Activated naive CD8-positive, alpha-beta T cell treated with anti-CD3 and anti-CD28 coated beads, Interleukin-2, amount 50 U/mL, for 24 hours (primary cell): Measurements from ENCODE around the gene AHSP.
"Not testable (repeated sequence)": the region's sequence is repeated elsewhere in the genome, so short reads cannot be mapped to it uniquely, and the experiment has no call there.

ENCODE experiments used
- ATAC-seq: fragments of 150-1000 bp; cut with Tn5 transposase; one replicate; pipeline ENCODE4 v1.10.0; 2021
- DNase-seq: peaks from one replicate; pipeline ENCODE4 v3.0.0; 2021
- H3K27ac Mint-ChIP-seq: one replicate; pipeline ENCODE4 v1.8.0; 2021; ENCODE audit warnings: mild to moderate bottlenecking, mixed read lengths
- H3K27me3 Mint-ChIP-seq: one replicate; pipeline ENCODE4 v1.8.0; 2021; ENCODE audit warnings: mixed read lengths
- H3K36me3 Mint-ChIP-seq: one replicate; pipeline ENCODE4 v1.8.0; 2021; ENCODE audit warnings: low read depth, mixed read lengths
- H3K4me1 Mint-ChIP-seq: one replicate; pipeline ENCODE4 v1.8.0; 2021; ENCODE audit warnings: mixed read lengths
- H3K4me3 Mint-ChIP-seq: one replicate; pipeline ENCODE4 v1.8.0; 2021; ENCODE audit warnings: mild to moderate bottlenecking, moderate library complexity, mixed read lengths
- H3K9me3 Mint-ChIP-seq: one replicate; pipeline ENCODE4 v1.8.0; 2021; ENCODE audit warnings: mixed read lengths

AHSP gene

DNA sequence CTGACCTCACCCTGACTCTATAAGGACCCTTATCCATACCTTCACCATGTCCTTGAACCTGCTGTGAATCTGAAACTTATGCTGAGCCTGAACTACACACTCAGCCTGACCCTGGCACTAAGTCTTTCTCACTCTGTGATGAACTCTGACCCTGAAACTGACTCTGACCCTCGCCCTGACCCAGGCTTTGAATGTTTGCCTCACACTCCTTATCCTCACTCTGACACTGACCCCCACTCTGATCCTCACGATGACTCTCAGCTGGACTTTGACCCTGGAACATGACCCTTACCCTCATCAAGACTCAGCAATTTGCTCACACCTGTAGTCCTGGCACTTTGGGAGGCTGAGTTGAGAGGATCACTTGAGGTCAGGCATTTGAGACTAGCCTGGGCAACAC lies 4.4 kb downstream of the AHSP start:
- Mint-ChIP-seq H3K4me3 (no peak overlapping the region), H3K9me3 (no peaks in the 10 kb centered on the region), H3K4me1 (peaks cover 19% of the 10 kb centered on the region), H3K27me3 (peaks cover 46% of the 10 kb centered on the region), H3K36me3 (no peaks in the 10 kb centered on the region), H3K27ac (no peak overlapping the region)
- DNase-seq (no peak), ATAC-seq (no peak)

DNA sequence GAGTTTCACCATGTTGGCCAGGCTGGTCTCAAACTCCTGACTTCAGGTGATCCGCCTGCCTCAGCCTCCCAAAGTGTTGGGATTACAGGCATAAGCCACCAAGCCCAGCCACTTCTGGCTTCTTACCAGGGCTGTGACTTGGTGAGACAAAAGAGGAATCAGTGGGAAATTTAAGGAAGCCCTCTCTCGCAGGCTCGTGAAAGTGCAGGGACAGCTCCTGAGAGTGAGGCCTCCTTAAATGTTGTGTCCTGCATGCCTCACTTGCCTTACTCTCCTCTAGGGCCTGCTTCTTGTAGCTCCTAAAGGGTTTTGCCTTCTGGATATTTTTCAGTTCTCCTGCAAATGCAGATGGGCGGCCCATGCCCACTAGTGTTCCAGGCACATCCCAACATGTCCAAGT lies 5.2 kb downstream of the AHSP start:
- DNase-seq, result no peak
- Mint-ChIP-seq H3K4me1 (peaks cover 17% of the 10 kb centered on the region), H3K36me3 (no peaks in the 10 kb centered on the region), H3K4me3 (no peak overlapping the region), H3K27me3 (peaks cover 45% of the 10 kb centered on the region), H3K27ac (no peak overlapping the region), H3K9me3 (no peaks in the 10 kb centered on the region)
- ATAC-seq, result no peak

- Mint-ChIP-seq H3K4me3 (no peak overlapping the region), H3K36me3 (peaks cover 8% of the 10 kb centered on the region), H3K27me3 (peaks cover 45% of the 10 kb centered on the region), H3K27ac (no peak overlapping the region), H3K9me3 (peaks cover 13% of the 10 kb centered on the region), H3K4me1 (peaks cover 13% of the 10 kb centered on the region)
- DNase-seq, result no peak
- ATAC-seq, result no peak
Observed at GRCh38 chr16:31535737-31536136, 8.0 kb downstream of the AHSP start.

- no peak for ATAC-seq
- H3K36me3 Mint-ChIP-seq, result peaks cover 8% of the 10 kb centered on the region
- peaks cover 13% of the 10 kb centered on the region for H3K4me1 Mint-ChIP-seq
- no peak for DNase-seq
- H3K27ac Mint-ChIP-seq, result no peak overlapping the region
- H3K27me3 Mint-ChIP-seq, result peaks cover 50% of the 10 kb centered on the region
- H3K9me3 Mint-ChIP-seq, result peaks cover 13% of the 10 kb centered on the region
- no peak overlapping the region for H3K4me3 Mint-ChIP-seq
Observed at GRCh38 chr16:31536804-31537361, 9.2 kb downstream of the AHSP start.

DNA sequence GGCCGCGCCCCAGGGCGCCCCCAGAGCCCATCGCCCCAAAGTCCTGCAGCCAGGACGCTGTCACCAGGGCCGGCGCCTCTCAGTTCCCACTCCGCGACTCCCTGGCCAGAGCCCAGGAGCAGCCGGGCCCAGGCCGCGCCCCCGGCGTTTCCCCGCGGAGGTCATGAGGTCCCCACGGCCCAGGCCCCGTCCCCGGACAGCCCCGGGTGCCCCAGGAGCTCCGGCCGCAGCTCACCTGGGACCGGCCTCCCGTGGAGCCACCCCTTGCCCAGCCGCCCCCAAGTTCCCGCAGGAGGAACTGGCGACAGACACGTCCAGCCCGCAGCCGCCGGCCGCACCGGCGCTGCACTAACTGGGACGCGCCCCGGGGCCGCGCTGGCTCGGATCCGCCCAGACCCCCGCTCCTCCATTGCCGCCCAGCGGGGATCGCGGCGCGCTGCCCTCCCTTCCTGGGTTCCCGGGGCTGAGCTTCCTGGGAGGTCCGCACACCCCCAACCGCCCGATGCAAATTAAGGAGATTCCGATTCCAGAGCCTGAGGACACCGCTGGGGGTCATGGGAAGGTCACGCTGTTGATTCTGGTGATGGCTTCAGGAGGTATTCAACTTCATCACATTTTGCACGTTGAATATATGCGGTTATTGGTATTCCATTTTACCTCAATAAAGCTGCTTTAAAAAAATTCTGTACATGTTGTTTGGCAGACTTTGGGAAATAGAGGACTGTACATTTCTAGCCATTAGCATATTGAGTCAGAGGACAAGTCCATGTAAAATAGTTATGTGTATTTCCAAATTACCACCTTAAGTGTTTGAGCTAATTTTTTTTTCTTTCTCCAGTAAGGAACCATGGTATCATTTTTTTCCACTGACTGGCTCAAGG lies 9.9 kb downstream of the AHSP start:
- peaks cover 50% of the 10 kb centered on the region for H3K27me3 Mint-ChIP-seq
- peak; percentile 20 for ATAC-seq

GRCh38 chr16:31538243-31538598 lies 10.5 kb downstream of the AHSP start:
- Mint-ChIP-seq H3K27me3 (peaks cover 50% of the 10 kb centered on the region), H3K9me3 (peaks cover 20% of the 10 kb centered on the region), H3K27ac (peak overlapping the region; percentile 71), H3K4me1 (peaks cover 13% of the 10 kb centered on the region), H3K4me3 (peak overlapping the region; percentile 52)
- not testable (repeated sequence) for DNase-seq, H3K36me3 Mint-ChIP-seq
- peak; percentile 75 for ATAC-seq

More for the DNA sequence above, 9.9 kb downstream of the AHSP start:
- Mint-ChIP-seq H3K27ac (peak overlapping the region; percentile 71), H3K4me1 (peaks cover 13% of the 10 kb centered on the region), H3K9me3 (peaks cover 20% of the 10 kb centered on the region), H3K36me3 (peaks cover 8% of the 10 kb centered on the region), H3K4me3 (peak overlapping the region; percentile 52)
- DNase-seq, result no peak

GRCh38 chr16:31539762-31540161 lies 12.1 kb downstream of the AHSP start:
- not testable (repeated sequence) for H3K27ac Mint-ChIP-seq, ATAC-seq, H3K36me3 Mint-ChIP-seq, DNase-seq, H3K4me3 Mint-ChIP-seq
- Mint-ChIP-seq H3K27me3 (peaks cover 44% of the 10 kb centered on the region), H3K4me1 (peaks cover 13% of the 10 kb centered on the region), H3K9me3 (peaks cover 25% of the 10 kb centered on the region)

DNA sequence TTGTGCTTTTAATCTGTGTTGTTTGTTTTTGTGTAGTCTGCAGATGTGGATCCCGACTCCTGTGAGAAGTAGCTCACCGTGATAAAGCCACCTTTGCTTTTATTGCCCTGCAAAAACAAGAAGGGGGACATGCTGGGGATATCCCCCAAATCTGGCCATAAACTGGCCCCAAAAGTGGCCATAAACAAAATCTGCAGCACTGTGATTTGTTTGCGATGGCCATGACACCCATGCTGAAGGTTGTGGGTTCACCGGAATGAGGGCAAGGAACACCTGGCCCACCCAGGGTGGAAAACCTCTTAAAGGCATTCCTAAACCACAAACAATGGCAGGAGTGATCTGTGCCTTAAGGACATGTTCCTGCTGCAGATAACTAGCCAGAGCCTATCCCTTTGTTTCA lies 15.1 kb downstream of the AHSP start:
- Mint-ChIP-seq H3K4me3 (no peak overlapping the region), H3K9me3 (peaks cover 25% of the 10 kb centered on the region), H3K36me3 (peaks cover 8% of the 10 kb centered on the region), H3K27me3 (peaks cover 27% of the 10 kb centered on the region), H3K27ac (no peak overlapping the region), H3K4me1 (peaks cover 12% of the 10 kb centered on the region)
- ATAC-seq (no peak), DNase-seq (no peak)

DNA sequence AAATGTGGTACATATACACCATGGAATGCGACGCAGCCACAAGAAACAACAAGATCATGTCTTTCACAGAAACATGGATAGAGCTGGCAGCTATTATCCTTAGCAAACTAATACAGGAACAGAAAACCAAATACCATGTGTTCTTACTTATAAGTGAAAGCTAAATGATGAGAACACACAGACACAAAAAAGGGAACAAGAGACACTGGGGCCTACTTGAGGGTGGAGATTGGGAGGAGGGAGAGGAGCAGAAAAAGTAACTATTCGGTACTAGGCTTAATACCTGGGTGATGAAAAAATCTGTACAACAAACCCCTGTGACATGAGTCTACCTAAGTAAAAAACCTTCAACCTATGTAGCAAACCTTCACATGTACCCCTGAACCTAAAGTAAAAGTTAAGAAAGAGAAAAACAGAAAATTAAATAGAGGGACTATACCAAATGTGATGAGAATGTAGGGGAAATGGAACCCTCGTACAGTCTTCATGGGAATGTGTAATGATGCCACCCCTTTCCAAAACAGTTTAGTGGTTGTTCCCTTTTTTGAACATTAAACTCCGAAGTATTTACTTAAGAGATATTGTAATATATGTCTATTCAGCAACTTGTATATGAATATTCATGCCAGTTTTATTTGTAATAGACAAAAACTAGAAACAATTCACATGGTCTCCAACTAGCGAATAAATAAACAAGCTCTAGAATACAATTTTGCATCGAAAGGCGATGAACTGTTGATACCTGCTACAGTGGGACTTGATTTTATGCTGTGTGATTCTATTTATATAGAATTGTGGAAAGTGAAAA lies 33.9 kb downstream of the AHSP start:
- peaks cover 16% of the 10 kb centered on the region for H3K27me3 Mint-ChIP-seq
- H3K4me1 Mint-ChIP-seq, result no peaks in the 10 kb centered on the region
- no peak overlapping the region for H3K4me3 Mint-ChIP-seq
- DNase-seq (no peak), ATAC-seq (no peak)
- no peaks in the 10 kb centered on the region for H3K9me3 Mint-ChIP-seq
- no peak overlapping the region for H3K27ac Mint-ChIP-seq
- no peaks in the 10 kb centered on the region for H3K36me3 Mint-ChIP-seq

- peak; percentile 57 for ATAC-seq
- peaks cover 57% of the 10 kb centered on the region for H3K27me3 Mint-ChIP-seq
- peaks cover 3% of the 10 kb centered on the region for H3K36me3 Mint-ChIP-seq
- peaks cover 4% of the 10 kb centered on the region for H3K4me1 Mint-ChIP-seq
- H3K4me3 Mint-ChIP-seq, result peak overlapping the region; percentile 70
- peak; percentile 13 for DNase-seq
- peaks cover 18% of the 10 kb centered on the region for H3K9me3 Mint-ChIP-seq
- no peak overlapping the region for H3K27ac Mint-ChIP-seq
Observed at GRCh38 chr16:31568577-31569359, 41.1 kb downstream of the AHSP start.

GRCh38 chr16:31569360-31569717 lies 41.6 kb downstream of the AHSP start:
- peaks cover 18% of the 10 kb centered on the region for H3K9me3 Mint-ChIP-seq
- H3K36me3 Mint-ChIP-seq, result peaks cover 3% of the 10 kb centered on the region
- peaks cover 4% of the 10 kb centered on the region for H3K4me1 Mint-ChIP-seq
- DNase-seq, result peak; percentile 24
- H3K4me3 Mint-ChIP-seq, result no peak overlapping the region
- peaks cover 57% of the 10 kb centered on the region for H3K27me3 Mint-ChIP-seq
- no peak overlapping the region for H3K27ac Mint-ChIP-seq
- ATAC-seq, result no peak

DNA sequence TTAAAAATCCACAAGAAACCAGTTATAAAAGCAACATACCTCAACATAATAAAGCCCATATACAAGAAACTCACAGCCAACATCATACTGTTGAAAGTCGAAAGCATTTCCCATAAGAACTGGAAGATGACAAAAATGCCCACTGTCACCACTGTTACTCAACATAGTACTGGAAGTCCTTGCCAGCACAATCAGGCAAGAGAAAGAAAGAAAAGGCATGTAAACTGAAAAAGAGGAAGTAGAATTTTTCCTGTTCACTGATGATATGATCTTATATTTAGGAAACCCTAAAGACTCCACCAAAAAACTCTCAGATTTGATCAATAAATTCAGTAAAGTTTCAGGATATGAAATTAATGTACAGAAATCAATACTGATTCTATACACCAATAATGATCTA lies 45.1 kb downstream of the AHSP start:
- Mint-ChIP-seq H3K9me3 (peaks cover 28% of the 10 kb centered on the region), H3K4me3 (no peak overlapping the region), H3K27ac (no peak overlapping the region), H3K36me3 (peaks cover 7% of the 10 kb centered on the region), H3K27me3 (peaks cover 41% of the 10 kb centered on the region), H3K4me1 (peaks cover 4% of the 10 kb centered on the region)
- ATAC-seq, result no peak
- DNase-seq, result no peak

DNA sequence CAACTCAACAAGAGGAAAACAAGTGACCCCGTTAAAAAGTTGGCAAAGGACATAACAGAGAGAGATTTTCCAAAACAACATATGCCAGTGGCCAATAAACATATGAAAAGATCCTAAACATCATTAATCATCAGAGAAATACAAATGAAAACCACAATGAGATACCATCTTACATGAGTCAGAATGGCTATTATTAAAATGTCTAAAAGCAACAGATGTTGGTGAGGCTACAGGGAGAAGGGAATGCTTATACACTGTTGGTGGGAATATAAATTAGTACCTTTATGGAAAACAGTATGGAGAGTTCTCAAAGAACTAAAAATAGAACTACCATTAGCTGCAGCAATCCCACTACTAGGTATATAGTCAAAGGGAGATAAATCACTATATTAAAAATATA lies 46.5 kb downstream of the AHSP start:
- Mint-ChIP-seq H3K9me3 (peaks cover 39% of the 10 kb centered on the region), H3K36me3 (peaks cover 12% of the 10 kb centered on the region), H3K27me3 (peaks cover 30% of the 10 kb centered on the region)
- not testable (repeated sequence) for ATAC-seq, DNase-seq, H3K4me3 Mint-ChIP-seq, H3K27ac Mint-ChIP-seq, H3K4me1 Mint-ChIP-seq

DNA sequence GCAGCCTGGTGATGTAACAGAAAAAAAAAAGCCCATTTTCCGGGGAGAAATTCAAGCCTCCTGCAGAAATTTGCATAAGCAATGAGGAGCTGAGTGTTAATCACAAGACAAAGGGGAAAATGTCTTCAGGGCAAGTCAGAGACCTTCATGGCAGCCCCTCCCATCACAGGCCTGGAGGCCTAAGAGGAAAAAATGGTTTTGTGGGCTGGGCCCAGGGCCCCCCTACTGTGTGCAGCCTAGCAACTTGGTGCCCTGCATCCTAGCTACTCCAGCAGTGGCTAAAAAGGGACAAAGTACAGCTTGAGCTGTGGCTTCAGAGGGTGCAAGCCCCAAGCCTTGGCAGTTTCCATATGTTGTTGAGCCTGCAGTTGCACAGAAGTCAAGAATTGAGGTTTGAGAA lies 49.7 kb downstream of the AHSP start:
- no peak overlapping the region for H3K4me3 Mint-ChIP-seq
- ATAC-seq, result no peak
- H3K27ac Mint-ChIP-seq, result no peak overlapping the region
- DNase-seq, result no peak
- no peaks in the 10 kb centered on the region for H3K4me1 Mint-ChIP-seq
- H3K9me3 Mint-ChIP-seq, result peaks cover 42% of the 10 kb centered on the region
- peaks cover 5% of the 10 kb centered on the region for H3K27me3 Mint-ChIP-seq
- H3K36me3 Mint-ChIP-seq, result peaks cover 9% of the 10 kb centered on the region
